Measurements from ENCODE around the gene SLC25A47.

DNA sequence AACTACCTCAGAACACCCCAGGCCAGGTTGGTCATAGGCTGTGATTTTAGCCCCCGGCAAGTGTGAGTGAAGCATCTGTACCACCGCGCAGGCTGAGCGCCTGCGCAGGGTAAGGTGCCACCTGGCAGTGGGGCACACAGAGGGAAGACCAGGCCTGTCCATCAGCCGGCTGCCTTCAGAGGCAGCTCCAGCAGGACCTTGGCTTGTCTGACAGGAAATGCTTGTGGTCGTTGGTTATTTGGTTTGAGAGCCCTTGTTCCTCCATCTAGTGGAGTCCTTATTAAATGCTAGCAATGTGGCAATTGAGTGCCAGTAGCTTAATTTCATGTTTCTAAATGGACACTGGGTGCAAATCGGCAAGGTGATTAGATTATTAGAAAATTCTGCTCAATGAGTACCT is 44.4 kb upstream of the SLC25A47 start:
- TF ChIP-seq, protein P1, sequence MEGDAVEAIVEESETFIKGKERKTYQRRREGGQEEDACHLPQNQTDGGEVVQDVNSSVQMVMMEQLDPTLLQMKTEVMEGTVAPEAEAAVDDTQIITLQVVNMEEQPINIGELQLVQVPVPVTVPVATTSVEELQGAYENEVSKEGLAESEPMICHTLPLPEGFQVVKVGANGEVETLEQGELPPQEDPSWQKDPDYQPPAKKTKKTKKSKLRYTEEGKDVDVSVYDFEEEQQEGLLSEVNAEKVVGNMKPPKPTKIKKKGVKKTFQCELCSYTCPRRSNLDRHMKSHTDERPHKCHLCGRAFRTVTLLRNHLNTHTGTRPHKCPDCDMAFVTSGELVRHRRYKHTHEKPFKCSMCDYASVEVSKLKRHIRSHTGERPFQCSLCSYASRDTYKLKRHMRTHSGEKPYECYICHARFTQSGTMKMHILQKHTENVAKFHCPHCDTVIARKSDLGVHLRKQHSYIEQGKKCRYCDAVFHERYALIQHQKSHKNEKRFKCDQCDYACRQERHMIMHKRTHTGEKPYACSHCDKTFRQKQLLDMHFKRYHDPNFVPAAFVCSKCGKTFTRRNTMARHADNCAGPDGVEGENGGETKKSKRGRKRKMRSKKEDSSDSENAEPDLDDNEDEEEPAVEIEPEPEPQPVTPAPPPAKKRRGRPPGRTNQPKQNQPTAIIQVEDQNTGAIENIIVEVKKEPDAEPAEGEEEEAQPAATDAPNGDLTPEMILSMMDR (IDR thresholded peaks at IDR 0.05; ENCODE audit: poor library complexity), result no peak
- TF ChIP-seq EZH2phosphoT487 (IDR thresholded peaks at IDR 0.05; ENCODE audit: low read depth, severe bottlenecking, unreplicated experiment) (no peak), EZH2 (IDR thresholded peaks at IDR 0.05; ENCODE audit: borderline replicate concordance) (no peak)

All from hepatocyte (in vitro differentiated cells).